Fibroblast of lung (primary cell): Measurements from ENCODE around the gene DDC.

Experiments
- CTCF ChIP-seq, 2 donors: IDR thresholded peaks in 1 of 2; conservative IDR thresholded peaks in 1 of 2; 1 replicate in 1 of 2; 2 replicates in 1 of 2; pipeline ENCODE4 v1.5.1; 2011 to 2012; ENCODE audit warnings: low read length in 2 of 2, control low read depth in 1 of 2, inconsistent platforms in 1 of 2, low read depth in 1 of 2, mild to moderate bottlenecking in 1 of 2
- EZH2 ChIP-seq: IDR thresholded peaks from 2 replicates; pipeline ENCODE4 v1.5.1; 2012; ENCODE audit warnings: low read length, control low read depth, mild to moderate bottlenecking; ENCODE audit errors: missing control alignments

- TF ChIP-seq EZH2 (no peak), CTCF (conservative IDR thresholded peaks at IDR 0.05 in 1 of 2, IDR thresholded peaks at IDR 0.05 in 1 of 2; ENCODE audit: low read depth in 1 of 2, low read length in 2 of 2) (no peak)
Measured at GRCh38 chr7:50431722-50432305, 133.4 kb downstream of the DDC start.
